Effector memory CD8-positive, alpha-beta T cell (primary cell): Measurements from ENCODE around the gene SMIM32.

Experiments used
- ATAC-seq: fragments of 150-1000 bp; cut with Tn5 transposase; replicated peaks from 2 replicates; pipeline ENCODE4 v1.10.0; 2021; ENCODE audit warnings: mild to moderate bottlenecking, moderate library complexity
- DNase-seq, 3 experiments: peaks; one replicate each; pipeline ENCODE4 v3.0.0; 2021
- H3K27ac Mint-ChIP-seq, 2 donors: one replicate each; pipeline ENCODE4 v1.8.0; 2022; ENCODE audit warnings: mild to moderate bottlenecking in 2 of 2, mixed read lengths in 2 of 2, moderate library complexity in 2 of 2
- H3K27me3 Mint-ChIP-seq, 2 donors: one replicate each; pipeline ENCODE4 v1.8.0; 2022; ENCODE audit warnings: mixed read lengths in 2 of 2
- H3K36me3 Mint-ChIP-seq: one replicate; pipeline ENCODE4 v1.8.0; 2022; ENCODE audit warnings: mild to moderate bottlenecking, moderate library complexity, mixed read lengths; ENCODE audit not compliant: insufficient read depth
- H3K4me1 Mint-ChIP-seq, 2 donors: one replicate each; pipeline ENCODE4 v1.8.0; 2022; ENCODE audit warnings: low read depth in 2 of 2, mixed read lengths in 2 of 2
- H3K4me3 Mint-ChIP-seq, 2 donors: one replicate each; pipeline ENCODE4 v1.8.0; 2022; ENCODE audit warnings: mild to moderate bottlenecking in 2 of 2, mixed read lengths in 2 of 2, moderate library complexity in 2 of 2
- H3K9me3 Mint-ChIP-seq, 2 donors: one replicate each; pipeline ENCODE4 v1.8.0; 2022; ENCODE audit warnings: mixed read lengths in 2 of 2
- total RNA-seq, 9 experiments: gene quantifications; one replicate each; lab custom pipeline; 2026; lab: John Stamatoyannopoulos, UW

SMIM32 gene
- total RNA-seq: 0 to 0.06 (median 0) reads per million in 9 experiments

GRCh38 chr5:136192526-136193321, at the start of gene SMIM32:
SMIM32 (minus strand) TSS chr5:136193162; CDS start chr5:136192524, 638 bp downstream.
- H3K9me3 Mint-ChIP-seq: no peaks in the 10 kb centered on the region
- H3K4me1 Mint-ChIP-seq: peaks cover 0 to 5% of the 10 kb centered on the region in 2 donors
- H3K27me3 Mint-ChIP-seq: peaks cover 42 to 69% of the 10 kb centered on the region in 2 donors
- H3K27ac Mint-ChIP-seq: no peak within 1 kb of the TSS
- H3K4me3 Mint-ChIP-seq: peak within 1 kb of the TSS in 1 of 2 donors; percentile 9
- DNase-seq (no peak), ATAC-seq (no peak)
- H3K36me3 Mint-ChIP-seq: peaks cover 3% of the 10 kb centered on the region

- Mint-ChIP-seq H3K4me3 (no peak overlapping the region), H3K27ac (no peak overlapping the region), H3K4me1 (peaks cover 0 to 4% of the 10 kb centered on the region in 2 donors), H3K9me3 (no peaks in the 10 kb centered on the region), H3K36me3 (no peaks in the 10 kb centered on the region), H3K27me3 (peaks cover 20 to 49% of the 10 kb centered on the region in 2 donors)
- DNase-seq (no peak), ATAC-seq (no peak)
Measured at GRCh38 chr5:136242611-136243010, 49.6 kb upstream of the SMIM32 start.

GRCh38 chr5:136242136-136242535, 49.2 kb upstream of the SMIM32 start:
- Mint-ChIP-seq H3K9me3 (no peaks in the 10 kb centered on the region), H3K27me3 (peaks cover 20 to 46% of the 10 kb centered on the region in 2 donors), H3K36me3 (no peaks in the 10 kb centered on the region), H3K4me3 (no peak overlapping the region), H3K27ac (no peak overlapping the region), H3K4me1 (peaks cover 0 to 4% of the 10 kb centered on the region in 2 donors)
- ATAC-seq (no peak), DNase-seq (no peak)

GRCh38 chr5:136240894-136241293, 47.9 kb upstream of the SMIM32 start:
- H3K27me3 Mint-ChIP-seq: peaks cover 13 to 46% of the 10 kb centered on the region in 2 donors
- H3K27ac Mint-ChIP-seq: no peak overlapping the region
- no peaks in the 10 kb centered on the region for H3K9me3 Mint-ChIP-seq
- ATAC-seq (no peak), DNase-seq (no peak)
- peaks cover 0 to 4% of the 10 kb centered on the region in 2 donors for H3K4me1 Mint-ChIP-seq
- no peak overlapping the region for H3K4me3 Mint-ChIP-seq
- no peaks in the 10 kb centered on the region for H3K36me3 Mint-ChIP-seq

GRCh38 chr5:136236479-136237083, 43.6 kb upstream of the SMIM32 start:
- ATAC-seq: no peak
- Mint-ChIP-seq H3K4me3 (no peak overlapping the region), H3K4me1 (peaks cover 0 to 1% of the 10 kb centered on the region in 2 donors), H3K27ac (no peak overlapping the region), H3K36me3 (peaks cover 4% of the 10 kb centered on the region), H3K9me3 (no peaks in the 10 kb centered on the region), H3K27me3 (peaks cover 13 to 35% of the 10 kb centered on the region in 2 donors)
- no peak for DNase-seq

GRCh38 chr5:136235321-136235720, 42.4 kb upstream of the SMIM32 start:
- Mint-ChIP-seq H3K27me3 (peaks cover 11 to 37% of the 10 kb centered on the region in 2 donors), H3K36me3 (peaks cover 4% of the 10 kb centered on the region), H3K4me1 (peaks cover 0 to 1% of the 10 kb centered on the region in 2 donors), H3K27ac (no peak overlapping the region), H3K4me3 (no peak overlapping the region), H3K9me3 (no peaks in the 10 kb centered on the region)
- DNase-seq (no peak), ATAC-seq (no peak)

- ATAC-seq: no peak
Measured at GRCh38 chr5:136232316-136232715, 39.4 kb upstream of the SMIM32 start.

GRCh38 chr5:136230176-136230575, 37.2 kb upstream of the SMIM32 start:
- H3K27me3 Mint-ChIP-seq: peaks cover 20 to 60% of the 10 kb centered on the region in 2 donors
- no peak for ATAC-seq

More at GRCh38 chr5:136232316-136232715, 39.4 kb upstream of the SMIM32 start:
- Mint-ChIP-seq H3K4me3 (no peak overlapping the region), H3K36me3 (peaks cover 4% of the 10 kb centered on the region), H3K9me3 (no peaks in the 10 kb centered on the region), H3K27me3 (peaks cover 15 to 44% of the 10 kb centered on the region in 2 donors), H3K27ac (no peak overlapping the region), H3K4me1 (no peaks in the 10 kb centered on the region)
- DNase-seq: no peak

GRCh38 chr5:136228136-136228757, 35.3 kb upstream of the SMIM32 start:
- Mint-ChIP-seq H3K4me3 (no peak overlapping the region), H3K4me1 (no peaks in the 10 kb centered on the region), H3K27ac (no peak overlapping the region), H3K9me3 (no peaks in the 10 kb centered on the region), H3K27me3 (peaks cover 28 to 66% of the 10 kb centered on the region in 2 donors), H3K36me3 (peaks cover 4% of the 10 kb centered on the region)
- no peak for ATAC-seq
- DNase-seq: no peak

More at GRCh38 chr5:136230176-136230575, 37.2 kb upstream of the SMIM32 start:
- no peak for DNase-seq
- H3K27ac Mint-ChIP-seq: no peak overlapping the region
- no peaks in the 10 kb centered on the region for H3K9me3 Mint-ChIP-seq
- H3K4me3 Mint-ChIP-seq: no peak overlapping the region
- H3K36me3 Mint-ChIP-seq: peaks cover 4% of the 10 kb centered on the region
- no peaks in the 10 kb centered on the region for H3K4me1 Mint-ChIP-seq

GRCh38 chr5:136226401-136226800, 33.4 kb upstream of the SMIM32 start:
- peaks cover 0 to 3% of the 10 kb centered on the region in 2 donors for H3K9me3 Mint-ChIP-seq
- ATAC-seq: no peak
- H3K27me3 Mint-ChIP-seq: peaks cover 34 to 83% of the 10 kb centered on the region in 2 donors

GRCh38 chr5:136225796-136226195, 32.8 kb upstream of the SMIM32 start:
- H3K27me3 Mint-ChIP-seq: peaks cover 38 to 85% of the 10 kb centered on the region in 2 donors
- DNase-seq: no peak
- no peak for ATAC-seq
- peaks cover 0 to 8% of the 10 kb centered on the region in 2 donors for H3K9me3 Mint-ChIP-seq
- H3K4me3 Mint-ChIP-seq: no peak overlapping the region
- no peaks in the 10 kb centered on the region for H3K36me3 Mint-ChIP-seq
- H3K27ac Mint-ChIP-seq: no peak overlapping the region
- H3K4me1 Mint-ChIP-seq: no peaks in the 10 kb centered on the region

More at GRCh38 chr5:136226401-136226800, 33.4 kb upstream of the SMIM32 start:
- no peak overlapping the region for H3K27ac Mint-ChIP-seq
- no peaks in the 10 kb centered on the region for H3K36me3 Mint-ChIP-seq
- DNase-seq: no peak
- no peak overlapping the region for H3K4me3 Mint-ChIP-seq
- H3K4me1 Mint-ChIP-seq: no peaks in the 10 kb centered on the region

GRCh38 chr5:136222580-136223235, 29.7 kb upstream of the SMIM32 start:
- no peak overlapping the region for H3K4me3 Mint-ChIP-seq
- no peaks in the 10 kb centered on the region for H3K36me3 Mint-ChIP-seq
- DNase-seq (no peak), ATAC-seq (no peak)
- H3K9me3 Mint-ChIP-seq: peaks cover 4 to 8% of the 10 kb centered on the region in 2 donors
- peaks cover 27 to 57% of the 10 kb centered on the region in 2 donors for H3K27me3 Mint-ChIP-seq
- H3K27ac Mint-ChIP-seq: no peak overlapping the region
- H3K4me1 Mint-ChIP-seq: no peaks in the 10 kb centered on the region

- peaks cover 19 to 53% of the 10 kb centered on the region in 2 donors for H3K27me3 Mint-ChIP-seq
- no peak overlapping the region for H3K4me3 Mint-ChIP-seq
- H3K4me1 Mint-ChIP-seq: no peaks in the 10 kb centered on the region
- H3K9me3 Mint-ChIP-seq: peaks cover 4 to 8% of the 10 kb centered on the region in 2 donors
- H3K27ac Mint-ChIP-seq: no peak overlapping the region
- no peak for DNase-seq
- no peak for ATAC-seq
- H3K36me3 Mint-ChIP-seq: no peaks in the 10 kb centered on the region
Measured at GRCh38 chr5:136221340-136221739, 28.4 kb upstream of the SMIM32 start.
